Measurements from ENCODE around the gene PIEZO1.

PIEZO1 gene

DNA sequence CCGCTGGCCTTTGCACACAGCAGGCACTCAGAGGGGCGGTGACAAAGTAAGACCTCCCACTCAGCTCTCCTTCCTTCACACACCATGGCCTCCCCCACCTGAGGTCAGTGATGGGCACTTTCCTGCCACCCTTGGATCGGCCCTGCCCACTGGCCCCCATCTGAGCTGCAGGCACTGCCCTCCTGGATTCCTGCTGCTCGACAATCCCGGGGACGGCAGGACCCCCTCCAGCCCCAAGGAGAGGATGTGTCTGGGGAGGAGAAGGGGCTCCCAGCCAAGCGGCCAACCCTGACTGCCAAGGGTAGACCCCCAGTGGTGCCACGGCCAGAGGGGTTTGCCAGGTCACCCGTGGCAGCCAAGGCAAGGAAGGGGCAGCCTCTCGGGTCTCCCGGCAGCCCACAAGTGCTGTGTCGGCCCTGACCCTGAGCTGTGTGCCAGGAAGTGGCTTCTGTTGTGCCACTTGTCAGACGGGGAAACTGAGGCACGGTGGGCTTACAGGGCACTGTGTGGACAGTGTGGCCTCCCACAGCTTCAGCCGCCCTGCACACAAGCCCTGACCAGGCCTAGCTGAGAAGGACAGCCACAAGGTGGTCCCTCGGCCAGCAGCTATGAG lies 22.7 kb downstream of the PIEZO1 start:
- no peaks in the 10 kb centered on the region for H3F3A ChIP-seq (ENCODE audit: control insufficient read depth, insufficient read depth)
- H3K36me3 ChIP-seq (ENCODE audit: control insufficient read depth, low read length) = peaks cover 30% of the 10 kb centered on the region
- peaks cover 2% of the 10 kb centered on the region for H3K4me1 ChIP-seq (ENCODE audit: control insufficient read depth, low read length)
- no peaks in the 10 kb centered on the region for H3K9me2 ChIP-seq (replicated peaks; ENCODE audit: control insufficient read depth, low read length)
- TF ChIP-seq, protein P1, sequence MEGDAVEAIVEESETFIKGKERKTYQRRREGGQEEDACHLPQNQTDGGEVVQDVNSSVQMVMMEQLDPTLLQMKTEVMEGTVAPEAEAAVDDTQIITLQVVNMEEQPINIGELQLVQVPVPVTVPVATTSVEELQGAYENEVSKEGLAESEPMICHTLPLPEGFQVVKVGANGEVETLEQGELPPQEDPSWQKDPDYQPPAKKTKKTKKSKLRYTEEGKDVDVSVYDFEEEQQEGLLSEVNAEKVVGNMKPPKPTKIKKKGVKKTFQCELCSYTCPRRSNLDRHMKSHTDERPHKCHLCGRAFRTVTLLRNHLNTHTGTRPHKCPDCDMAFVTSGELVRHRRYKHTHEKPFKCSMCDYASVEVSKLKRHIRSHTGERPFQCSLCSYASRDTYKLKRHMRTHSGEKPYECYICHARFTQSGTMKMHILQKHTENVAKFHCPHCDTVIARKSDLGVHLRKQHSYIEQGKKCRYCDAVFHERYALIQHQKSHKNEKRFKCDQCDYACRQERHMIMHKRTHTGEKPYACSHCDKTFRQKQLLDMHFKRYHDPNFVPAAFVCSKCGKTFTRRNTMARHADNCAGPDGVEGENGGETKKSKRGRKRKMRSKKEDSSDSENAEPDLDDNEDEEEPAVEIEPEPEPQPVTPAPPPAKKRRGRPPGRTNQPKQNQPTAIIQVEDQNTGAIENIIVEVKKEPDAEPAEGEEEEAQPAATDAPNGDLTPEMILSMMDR (IDR thresholded peaks at IDR 0.05; ENCODE audit: low read depth, low read length, poor library complexity, severe bottlenecking) = no peak
- no peak for TF ChIP-seq EZH2phosphoT487 (IDR thresholded peaks at IDR 0.05; ENCODE audit: borderline replicate concordance, low read length)
- H3K79me2 ChIP-seq (ENCODE audit: control insufficient read depth, low read length) = peaks cover 100% of the 10 kb centered on the region
- no peak overlapping the region for H3K4me3 ChIP-seq (ENCODE audit: low read length)
- no peaks in the 10 kb centered on the region for H3K9me3 ChIP-seq (ENCODE audit: control insufficient read depth, insufficient read depth, low read length)
- H3K4me2 ChIP-seq (ENCODE audit: low read length) = no peak overlapping the region
- peaks cover 25% of the 10 kb centered on the region; the same call in 1 of the 2 replicates for H4K20me1 ChIP-seq (ENCODE audit: control insufficient read depth, insufficient read depth, low read depth, low read length)
- H3K27ac ChIP-seq (ENCODE audit: low read depth, low read length) = no peak overlapping the region
- no peaks in the 10 kb centered on the region for H3K27me3 ChIP-seq (ENCODE audit: control insufficient read depth, low read length)

DNA sequence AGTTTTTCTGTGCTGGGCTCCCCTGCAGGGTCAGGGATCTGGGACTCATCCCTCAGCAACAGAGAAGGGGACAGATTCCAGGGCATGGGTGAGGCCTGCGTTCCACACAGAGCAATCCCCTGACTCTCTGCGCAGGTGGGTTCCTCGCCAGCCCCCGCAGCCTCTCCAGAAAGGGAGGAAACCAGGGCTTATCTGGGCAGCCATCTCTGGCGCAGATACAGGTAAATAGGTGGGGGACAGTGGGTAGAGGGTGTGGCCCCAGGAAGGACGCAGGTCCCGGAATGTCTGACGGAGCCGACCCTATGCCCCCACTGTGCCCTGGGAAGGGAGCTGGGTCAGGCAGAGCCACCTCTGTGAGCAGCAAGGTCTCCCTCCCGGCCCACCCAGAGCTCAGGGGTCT lies 23.2 kb downstream of the PIEZO1 start:
- no peaks in the 10 kb centered on the region for H3K27me3 ChIP-seq (ENCODE audit: control insufficient read depth, low read length)
- H3K9me2 ChIP-seq (replicated peaks; ENCODE audit: control insufficient read depth, low read length) = no peaks in the 10 kb centered on the region
- no peaks in the 10 kb centered on the region for H3F3A ChIP-seq (ENCODE audit: control insufficient read depth, insufficient read depth)
- TF ChIP-seq, protein P1 (IDR thresholded peaks at IDR 0.05; ENCODE audit: low read depth, low read length, poor library complexity, severe bottlenecking) = no peak
- no peak for TF ChIP-seq EZH2phosphoT487 (IDR thresholded peaks at IDR 0.05; ENCODE audit: borderline replicate concordance, low read length)
- no peak overlapping the region for H3K27ac ChIP-seq (ENCODE audit: low read depth, low read length)
- H3K9me3 ChIP-seq (ENCODE audit: control insufficient read depth, insufficient read depth, low read length) = no peaks in the 10 kb centered on the region
- peaks cover 23% of the 10 kb centered on the region; the same call in 1 of the 2 replicates for H4K20me1 ChIP-seq (ENCODE audit: control insufficient read depth, insufficient read depth, low read depth, low read length)
- no peak overlapping the region for H3K4me2 ChIP-seq (ENCODE audit: low read length)
- peaks cover 25% of the 10 kb centered on the region for H3K36me3 ChIP-seq (ENCODE audit: control insufficient read depth, low read length)
- H3K4me3 ChIP-seq (ENCODE audit: low read length) = no peak overlapping the region
- no peaks in the 10 kb centered on the region for H3K4me1 ChIP-seq (ENCODE audit: control insufficient read depth, low read length)
- H3K79me2 ChIP-seq (ENCODE audit: control insufficient read depth, low read length) = peaks cover 100% of the 10 kb centered on the region

DNA sequence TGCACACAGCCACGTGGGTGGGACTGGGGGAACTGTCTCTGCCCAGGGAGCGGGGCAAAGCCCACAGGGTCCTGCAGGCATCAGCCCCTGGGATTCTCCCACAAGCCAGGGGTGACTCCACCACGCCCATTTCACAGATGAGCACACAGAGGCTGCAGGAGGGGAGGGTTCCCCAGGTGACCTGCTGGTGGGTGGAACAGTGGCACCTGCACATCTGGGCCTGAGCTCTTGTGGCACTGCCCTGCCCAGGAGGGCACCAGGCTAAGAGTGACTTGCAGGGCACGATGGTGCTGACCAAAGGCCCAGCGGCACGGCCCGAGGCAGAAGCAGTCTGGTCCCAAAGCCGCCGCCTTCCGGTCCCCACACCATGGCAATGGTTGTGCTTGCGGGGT lies 23.9 kb downstream of the PIEZO1 start:
- Histone ChIP-seq H3F3A (ENCODE audit: control insufficient read depth, insufficient read depth) (no peaks in the 10 kb centered on the region), H3K4me3 (ENCODE audit: low read length) (no peak overlapping the region), H3K27ac (ENCODE audit: low read depth, low read length) (no peak overlapping the region), H3K9me2 (replicated peaks; ENCODE audit: control insufficient read depth, low read length) (no peaks in the 10 kb centered on the region), H3K9me3 (ENCODE audit: control insufficient read depth, insufficient read depth, low read length) (no peaks in the 10 kb centered on the region), H3K36me3 (ENCODE audit: control insufficient read depth, low read length) (peaks cover 19% of the 10 kb centered on the region), H3K4me1 (ENCODE audit: control insufficient read depth, low read length) (no peaks in the 10 kb centered on the region), H3K4me2 (ENCODE audit: low read length) (no peak overlapping the region), H4K20me1 (ENCODE audit: control insufficient read depth, insufficient read depth, low read depth, low read length) (peaks cover 23% of the 10 kb centered on the region; the same call in 1 of the 2 replicates), H3K27me3 (ENCODE audit: control insufficient read depth, low read length) (no peaks in the 10 kb centered on the region), H3K79me2 (ENCODE audit: control insufficient read depth, low read length) (peaks cover 99% of the 10 kb centered on the region)
- TF ChIP-seq EZH2phosphoT487 (IDR thresholded peaks at IDR 0.05; ENCODE audit: borderline replicate concordance, low read length) = no peak
- TF ChIP-seq, protein P1 (IDR thresholded peaks at IDR 0.05; ENCODE audit: low read depth, low read length, poor library complexity, severe bottlenecking) = no peak

Data from DOHH2 (cell line).